Measurements from ENCODE around the gene OR4N5.

Gene OR4N5

GRCh38 chr14:20194101-20194500 is 55.5 kb downstream of the OR4N5 start:
- DNase-seq (ENCODE audit: low read depth, low spot score), result no peak

Data from iPS DF 19.7 (cell line).